BE2C (cell line): ENCODE measurements around the gene VSTM4.

ENCODE experiments used
- DNase-seq: peaks from one replicate; pipeline ENCODE4 v3.0.0-alpha.2; 2020
- H3K27me3 ChIP-seq: fragments of 250-450 bp; sonication (Bioruptor Pico); 2 replicates; pipeline ENCODE4 v1.5.1; 2020; ENCODE audit warnings: mild to moderate bottlenecking
- H3K36me3 ChIP-seq: fragments of 250-450 bp; sonication (Bioruptor Pico); 2 replicates; pipeline ENCODE4 v1.5.1; 2020; ENCODE audit warnings: mild to moderate bottlenecking
- H3K4me1 ChIP-seq: fragments of 250-450 bp; sonication (Bioruptor Pico); 2 replicates; pipeline ENCODE4 v1.5.1; 2020
- H3K4me3 ChIP-seq: 2 replicates; pipeline ENCODE4 v1.5.1; 2011; ENCODE audit warnings: low read depth, low read length
- H3K9me3 ChIP-seq: fragments of 250-450 bp; sonication (Bioruptor Pico); 2 replicates; pipeline ENCODE4 v1.5.1; 2020
- TF ChIP-seq, protein P1 (sequence below): IDR thresholded peaks from 2 replicates; pipeline ENCODE4 v1.5.1; 2012; ENCODE audit warnings: mild to moderate bottlenecking, low read depth, low read length

Gene VSTM4

DNA sequence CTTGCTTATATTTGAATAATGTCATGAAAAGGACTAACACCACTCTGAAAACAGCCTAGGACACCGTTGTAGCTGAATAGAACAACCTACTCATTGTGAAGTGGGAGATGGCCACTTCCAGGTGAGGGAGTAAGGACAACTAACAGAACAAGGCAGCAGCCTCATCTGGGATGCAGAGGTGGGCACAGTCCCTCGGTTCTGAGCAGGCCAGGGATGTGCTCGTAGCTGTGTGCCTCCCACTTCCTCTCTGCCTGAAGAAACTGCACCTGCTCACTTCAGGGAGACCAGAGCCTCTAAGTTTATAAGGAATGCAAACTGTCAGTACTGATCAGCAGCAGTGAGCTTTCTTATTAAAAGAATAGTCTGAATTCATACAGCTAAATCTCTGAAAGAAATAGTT, 2.5 kb downstream of the VSTM4 start:
- no peak for DNase-seq
- TF ChIP-seq, protein P1, sequence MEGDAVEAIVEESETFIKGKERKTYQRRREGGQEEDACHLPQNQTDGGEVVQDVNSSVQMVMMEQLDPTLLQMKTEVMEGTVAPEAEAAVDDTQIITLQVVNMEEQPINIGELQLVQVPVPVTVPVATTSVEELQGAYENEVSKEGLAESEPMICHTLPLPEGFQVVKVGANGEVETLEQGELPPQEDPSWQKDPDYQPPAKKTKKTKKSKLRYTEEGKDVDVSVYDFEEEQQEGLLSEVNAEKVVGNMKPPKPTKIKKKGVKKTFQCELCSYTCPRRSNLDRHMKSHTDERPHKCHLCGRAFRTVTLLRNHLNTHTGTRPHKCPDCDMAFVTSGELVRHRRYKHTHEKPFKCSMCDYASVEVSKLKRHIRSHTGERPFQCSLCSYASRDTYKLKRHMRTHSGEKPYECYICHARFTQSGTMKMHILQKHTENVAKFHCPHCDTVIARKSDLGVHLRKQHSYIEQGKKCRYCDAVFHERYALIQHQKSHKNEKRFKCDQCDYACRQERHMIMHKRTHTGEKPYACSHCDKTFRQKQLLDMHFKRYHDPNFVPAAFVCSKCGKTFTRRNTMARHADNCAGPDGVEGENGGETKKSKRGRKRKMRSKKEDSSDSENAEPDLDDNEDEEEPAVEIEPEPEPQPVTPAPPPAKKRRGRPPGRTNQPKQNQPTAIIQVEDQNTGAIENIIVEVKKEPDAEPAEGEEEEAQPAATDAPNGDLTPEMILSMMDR, result no peak
- Histone ChIP-seq H3K36me3 (no peaks in the 10 kb centered on the region), H3K4me1 (0 out of 2 replicates have a peak, but pooled peaks cover 5% of the 10 kb centered on the region), H3K9me3 (no peaks in the 10 kb centered on the region), H3K4me3 (no peak overlapping the region), H3K27me3 (peaks cover 5% of the 10 kb centered on the region; the same call in 1 of the 2 replicates)

DNA sequence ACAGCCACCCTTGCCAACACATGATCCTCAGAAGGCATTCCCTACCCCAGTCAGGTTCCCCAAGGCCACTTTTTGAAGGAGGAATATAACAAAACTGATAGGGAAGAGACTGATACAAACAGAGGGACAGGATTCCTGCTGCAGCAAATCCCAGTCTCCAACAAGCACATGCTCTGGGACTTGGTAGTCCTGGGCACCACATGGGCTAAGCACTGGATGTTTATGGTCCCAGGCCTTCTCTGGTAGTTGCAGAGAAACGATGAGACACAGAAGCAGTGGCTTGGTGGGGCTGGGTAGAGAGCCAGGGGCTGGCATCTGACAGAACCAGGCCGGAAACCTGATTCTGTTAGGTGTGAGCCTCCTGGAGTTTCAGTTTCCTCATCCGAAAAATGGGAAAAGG, 3.2 kb downstream of the VSTM4 start:
- H3K4me3 ChIP-seq, result no peak overlapping the region
- peaks cover 5% of the 10 kb centered on the region; the same call in 1 of the 2 replicates for H3K27me3 ChIP-seq
- H3K4me1 ChIP-seq, result 0 out of 2 replicates have a peak, but pooled peaks cover 5% of the 10 kb centered on the region
- DNase-seq, result no peak
- H3K36me3 ChIP-seq, result no peaks in the 10 kb centered on the region
- H3K9me3 ChIP-seq, result no peaks in the 10 kb centered on the region
- TF ChIP-seq, protein P1, result no peak

DNA sequence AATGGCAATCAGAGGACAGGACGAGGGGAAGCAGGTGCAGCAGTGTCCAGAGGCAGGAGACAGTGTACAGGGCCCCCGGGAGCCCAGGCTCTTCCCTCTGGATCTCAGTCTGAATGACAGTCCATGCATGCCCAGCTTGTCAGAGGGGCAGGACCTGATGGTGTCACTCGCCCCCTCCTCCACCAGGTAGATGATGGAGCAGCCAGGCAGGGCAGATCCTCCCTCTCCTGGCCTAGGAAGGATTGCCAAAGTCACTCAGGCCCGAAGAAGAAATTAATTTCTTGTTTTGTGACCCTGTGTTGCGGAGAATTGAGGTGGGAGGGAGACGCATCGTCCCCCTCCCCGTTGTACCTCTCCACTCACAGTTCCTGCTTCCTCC, 4.0 kb downstream of the VSTM4 start:
- no peak for DNase-seq
- peaks cover 5% of the 10 kb centered on the region; the same call in 1 of the 2 replicates for H3K27me3 ChIP-seq
- H3K4me1 ChIP-seq, result 0 out of 2 replicates have a peak, but pooled peaks cover 5% of the 10 kb centered on the region
- no peaks in the 10 kb centered on the region for H3K36me3 ChIP-seq
- TF ChIP-seq, protein P1, result no peak
- no peaks in the 10 kb centered on the region for H3K9me3 ChIP-seq
- H3K4me3 ChIP-seq, result no peak overlapping the region

DNA sequence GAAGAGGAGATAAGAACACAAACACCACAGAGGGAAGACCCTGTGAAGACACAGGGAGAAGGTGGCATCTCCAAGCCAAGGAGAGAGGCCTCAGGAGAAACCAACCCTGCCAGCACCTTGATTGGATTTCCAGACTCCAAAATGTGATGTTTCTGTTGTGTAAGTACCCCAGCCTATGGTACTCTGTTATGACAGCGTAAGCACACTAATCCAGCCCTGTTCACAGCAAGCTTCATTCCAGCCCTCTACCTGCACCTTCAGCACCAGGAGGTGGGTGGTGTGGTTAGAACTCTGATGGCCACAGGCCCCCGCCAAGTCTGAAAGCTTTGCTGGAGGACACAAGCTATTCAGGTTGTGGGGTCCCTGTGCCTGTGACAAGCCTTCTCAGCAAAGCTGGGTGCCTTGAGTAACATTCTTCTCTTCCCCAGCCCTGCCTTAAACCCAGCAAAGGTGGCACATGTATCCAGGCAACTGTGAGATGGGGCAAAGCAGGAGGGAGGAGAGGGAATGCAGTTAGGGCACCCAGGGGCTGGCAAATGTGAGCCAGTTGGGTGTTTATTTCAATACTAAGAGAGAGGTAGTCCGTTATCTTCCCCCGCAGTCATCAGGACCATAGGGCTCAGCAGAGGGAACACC, 4.5 kb downstream of the VSTM4 start:
- Histone ChIP-seq H3K4me3 (no peak overlapping the region), H3K4me1 (0 out of 2 replicates have a peak, but pooled peaks cover 5% of the 10 kb centered on the region), H3K27me3 (peaks cover 5% of the 10 kb centered on the region; the same call in 1 of the 2 replicates), H3K9me3 (no peaks in the 10 kb centered on the region), H3K36me3 (no peaks in the 10 kb centered on the region)
- TF ChIP-seq, protein P1, result no peak
- DNase-seq, result no peak

DNA sequence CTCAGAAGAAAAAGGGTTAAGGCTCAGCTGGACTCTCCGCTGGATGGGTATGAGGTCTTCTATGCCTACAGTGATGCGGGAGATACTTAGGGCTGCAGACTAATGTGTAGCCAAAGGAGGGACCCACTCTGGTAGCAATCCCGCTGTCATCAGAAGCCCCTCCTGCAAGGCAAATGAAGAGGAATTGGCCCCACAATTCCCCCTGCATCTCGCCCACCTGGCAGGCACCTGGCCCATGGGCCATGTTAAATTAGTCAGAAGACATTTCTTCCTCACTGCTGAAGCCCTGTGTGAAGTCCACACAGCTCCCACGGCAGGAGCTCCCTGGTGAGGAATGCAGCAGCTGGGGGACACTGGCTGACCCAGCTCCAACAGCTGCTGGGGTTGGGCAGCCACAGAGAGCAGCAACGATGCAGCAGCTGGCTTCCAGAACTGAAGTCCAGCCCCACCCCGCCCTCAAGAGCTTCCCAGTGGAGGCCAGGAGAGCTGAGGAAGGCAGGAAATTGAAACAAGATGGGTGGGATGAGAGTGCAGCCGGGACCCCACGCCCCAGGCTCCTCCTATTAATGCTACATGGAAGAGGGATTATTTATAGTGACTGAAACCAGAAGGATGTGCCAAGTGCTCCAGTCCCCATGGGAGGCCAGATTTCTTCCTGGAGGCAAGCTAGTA, 5.5 kb downstream of the VSTM4 start:
- H3K4me1 ChIP-seq, result 0 out of 2 replicates have a peak, but pooled peaks cover 5% of the 10 kb centered on the region
- TF ChIP-seq, protein P1, result no peak
- peaks cover 2% of the 10 kb centered on the region; the same call in 1 of the 2 replicates for H3K27me3 ChIP-seq
- H3K4me3 ChIP-seq, result no peak overlapping the region
- H3K9me3 ChIP-seq, result no peaks in the 10 kb centered on the region
- H3K36me3 ChIP-seq, result no peaks in the 10 kb centered on the region
- DNase-seq, result peak; percentile 49

DNA sequence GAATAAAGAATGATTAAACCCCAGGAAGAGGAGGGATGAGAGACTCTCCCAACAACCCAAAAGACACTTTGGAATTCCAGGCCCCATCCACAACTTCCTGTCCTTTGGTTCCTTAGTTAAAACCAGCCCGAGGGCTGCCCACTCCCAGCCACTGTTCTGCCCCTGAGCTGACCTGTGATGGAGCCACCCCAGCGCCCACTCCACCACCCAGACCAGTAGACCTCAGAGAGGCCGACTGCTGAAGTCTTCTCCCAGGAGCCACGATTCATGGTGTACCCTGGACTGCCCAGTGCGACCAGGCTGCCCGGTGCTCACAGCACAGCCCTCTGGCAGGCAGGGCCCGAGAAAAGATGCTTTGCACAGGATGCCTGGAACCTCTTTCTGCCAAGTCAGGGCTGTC, 6.7 kb downstream of the VSTM4 start:
- DNase-seq, result no peak
- Histone ChIP-seq H3K36me3 (no peaks in the 10 kb centered on the region), H3K4me3 (no peak overlapping the region), H3K4me1 (0 out of 2 replicates have a peak, but pooled peaks cover 5% of the 10 kb centered on the region), H3K27me3 (no peaks in the 10 kb centered on the region), H3K9me3 (no peaks in the 10 kb centered on the region)
- TF ChIP-seq, protein P1, result no peak
